NCI-H510A (cell line): Measurements from ENCODE around the gene ATP5ME.
"Not testable (repeated sequence)": the region's sequence is repeated elsewhere in the genome, so short reads cannot be mapped to it uniquely, and the experiment has no call there.

Source experiments
- DNase-seq: peaks from one replicate; lab custom pipeline; 2025; lab: John Stamatoyannopoulos, UW

ATP5ME gene

GRCh38 chr4:635066-635835 lies 38.8 kb downstream of the ATP5ME start:
- DNase-seq = not testable (repeated sequence)

GRCh38 chr4:634599-634985 lies 39.5 kb downstream of the ATP5ME start:
- DNase-seq = no peak

- no peak for DNase-seq
Measured at GRCh38 chr4:633976-634598, 40.0 kb downstream of the ATP5ME start.

- DNase-seq = no peak
Measured at GRCh38 chr4:633406-633805, 40.7 kb downstream of the ATP5ME start.

- DNase-seq = no peak
Measured at GRCh38 chr4:632926-633325, 41.1 kb downstream of the ATP5ME start.

GRCh38 chr4:632196-632790 lies 41.8 kb downstream of the ATP5ME start:
- no peak for DNase-seq

GRCh38 chr4:630656-631055 lies 43.4 kb downstream of the ATP5ME start:
- DNase-seq = no peak

GRCh38 chr4:629915-630641 lies 44.0 kb downstream of the ATP5ME start:
- DNase-seq = no peak

- DNase-seq = no peak
Measured at GRCh38 chr4:629636-629914, 44.5 kb downstream of the ATP5ME start.

- DNase-seq = no peak
Measured at GRCh38 chr4:628821-629635, 45.0 kb downstream of the ATP5ME start.

- no peak for DNase-seq
Measured at GRCh38 chr4:628311-628741, 45.8 kb downstream of the ATP5ME start.

GRCh38 chr4:627347-628125 lies 46.5 kb downstream of the ATP5ME start:
- no peak for DNase-seq

- DNase-seq = no peak
Measured at GRCh38 chr4:626201-627091, 47.6 kb downstream of the ATP5ME start.

GRCh38 chr4:625631-626161 lies 48.4 kb downstream of the ATP5ME start:
- no peak for DNase-seq

GRCh38 chr4:624705-625590 lies 49.1 kb downstream of the ATP5ME start, which contains the start of gene PDE6B:
PDE6B (plus strand) TSS chr4:625573; CDS start chr4:625627, 54 bp downstream.
- DNase-seq = no peak

- DNase-seq = no peak
Measured at GRCh38 chr4:623914-624566, 50.0 kb downstream of the ATP5ME start.

- no peak for DNase-seq
Measured at GRCh38 chr4:622996-623913, 50.8 kb downstream of the ATP5ME start.
